K562 (cell line): ENCODE results near the gene NEDD4L. TPM values are rescaled to one million over a fixed set of nuclear protein-coding genes. Genes with fewer than 3 reads are reported as not detected.

Experiments used
- ATAC-seq: fragments of 200-7000 bp; cut with Tn5 transposase; 3 replicates; pipeline ENCODE4 v1.9.1; 2020; ENCODE audit warnings: moderate library complexity
- BruUV-seq: library from RNA; stranded (reverse); fragments of 400-500 nt; replicated peaks from 2 replicates; lab custom pipeline; 2021; lab: Mats Ljungman, UMichigan
- CTCF ChIA-PET: fragments of 300-600 bp; formaldehyde crosslinking; extraction: SDS; loops from one replicate; lab custom pipeline; 2021; ENCODE audit warnings: low intra/inter-chr PET ratio; lab: Yijun Ruan, JAX
- POLR2A ChIA-PET: fragments of 300-600, 350-650 bp; sonication (Branson Sonifier 250); formaldehyde crosslinking; extraction: SDS; loops from one replicate; lab custom pipeline; 2021; ENCODE audit warnings: antibody characterized with exemption, inconsistent platforms; lab: Yijun Ruan, JAX
- DNase-seq, 4 experiments: peaks; one replicate each; pipeline versions ENCODE4 v3.0.0 to v3.0.0-alpha.2; 2011 to 2018; ENCODE audit warnings: low spot score in 3 of 4, mixed read lengths in 3 of 4; ENCODE audit errors: extremely low read depth in 1 of 4
- FAIRE-seq: peaks from 2 replicates; lab custom pipeline; 2011; peaks lifted over from hg19 to GRCh38; lab: Jason Lieb, UNC
- H2AFZ ChIP-seq: 2 replicates; pipeline ENCODE4 v1.6.0; 2011; ENCODE audit warnings: low read depth, low read length, control low read depth, inconsistent platforms
- H3K27ac ChIP-seq: fragments of 200-600 bp; 3 replicates; pipeline ENCODE4 v1.8.0; 2011; ENCODE audit warnings: low read depth, mild to moderate bottlenecking, control low read depth, inconsistent platforms, low read length, moderate library complexity, mixed read lengths; ENCODE audit errors: extremely low read depth
- H3K27me3 ChIP-seq, 2 experiments: fragments of 300-600 bp in 1 of 2; 2 replicates in 1 of 2; 3 replicates in 1 of 2; pipeline versions ENCODE4 v1.6.0 to v1.8.0; 2011; ENCODE audit warnings: inconsistent platforms in 2 of 2, low read length in 2 of 2, mild to moderate bottlenecking in 1 of 2, mixed read lengths in 1 of 2, moderate library complexity in 1 of 2; ENCODE audit not compliant: control insufficient read depth in 2 of 2, insufficient read depth in 2 of 2
- H3K36me3 ChIP-seq: fragments of 300-600 bp; 3 replicates; pipeline ENCODE4 v1.8.0; 2011; ENCODE audit warnings: mild to moderate bottlenecking, low read length, inconsistent platforms; ENCODE audit not compliant: control insufficient read depth, insufficient read depth
- H3K4me1 ChIP-seq, 2 experiments: fragments of 200-600 bp in 1 of 2; replicated peaks in 1 of 2; 2 replicates in 1 of 2; 3 replicates in 1 of 2; pipeline versions ENCODE4 v1.5.1 to v1.8.0; 2011; ENCODE audit warnings: inconsistent platforms in 2 of 2, low read length in 2 of 2, mild to moderate bottlenecking in 1 of 2, mixed read lengths in 1 of 2, moderate library complexity in 1 of 2; ENCODE audit not compliant: control insufficient read depth in 2 of 2, insufficient read depth in 2 of 2
- H3K4me2 ChIP-seq: 2 replicates; pipeline ENCODE4 v1.6.1; 2011; ENCODE audit warnings: low read length, control low read depth, inconsistent platforms, mixed read lengths; ENCODE audit not compliant: insufficient read depth
- H3K4me3 ChIP-seq: fragments of 200-600 bp; sonication (generic), shearing (Covaris generic); 2 replicates; pipeline ENCODE4 v1.5.1; 2016; ENCODE audit warnings: control low read depth, inconsistent platforms
- H3K79me2 ChIP-seq: fragments of 200-600 bp; 3 replicates; pipeline ENCODE4 v1.8.0; 2011; ENCODE audit warnings: low read length, inconsistent platforms; ENCODE audit not compliant: control insufficient read depth, insufficient read depth
- H3K9ac ChIP-seq, 2 experiments: 2 replicates each; pipeline versions ENCODE4 v1.6.0 to v1.6.1; 2011; ENCODE audit warnings: low read depth in 2 of 2, low read length in 2 of 2, control low read depth in 1 of 2, inconsistent platforms in 1 of 2, mild to moderate bottlenecking in 1 of 2, mixed read lengths in 1 of 2; ENCODE audit not compliant: insufficient read depth in 1 of 2
- H3K9me1 ChIP-seq: one replicate; pipeline ENCODE4 v1.6.0; 2011; ENCODE audit warnings: inconsistent platforms, mild to moderate bottlenecking, low read length, moderate library complexity; ENCODE audit not compliant: control insufficient read depth, insufficient read depth
- H3K9me3 ChIP-seq: replicated peaks from 2 replicates; pipeline ENCODE4 v1.5.1; 2011; ENCODE audit warnings: low read depth, low read length, inconsistent platforms; ENCODE audit not compliant: control insufficient read depth, insufficient read depth
- H4K20me1 ChIP-seq: replicated peaks from 2 replicates; pipeline ENCODE4 v1.6.1; 2011; ENCODE audit warnings: low read length, inconsistent platforms, mixed read lengths; ENCODE audit not compliant: control insufficient read depth, insufficient read depth
- CREB3 ChIP-seq: fragments of 450-650 bp; conservative IDR thresholded peaks from 2 replicates; pipeline ENCODE4 v1.6.1; 2016; ENCODE audit warnings: missing genetic modification characterization, low read depth, mild to moderate bottlenecking, missing compliant biosample characterization, moderate library complexity
- FOXA1 ChIP-seq: fragments of 450-650 bp; IDR thresholded peaks from 2 replicates; pipeline ENCODE4 v1.6.1; 2016; ENCODE audit warnings: mild to moderate bottlenecking, borderline replicate concordance
- GATA2 ChIP-seq: sonication (generic); formaldehyde crosslinking; IDR thresholded peaks from 2 replicates; pipeline ENCODE4 v1.4.0; 2020; ENCODE audit warnings: mild to moderate bottlenecking, missing genetic modification reagents
- HNRNPL ChIP-seq: fragments of 200-400 bp; formaldehyde crosslinking; IDR thresholded peaks from 2 replicates; pipeline ENCODE4 v1.6.1; 2017; ENCODE audit warnings: low read depth, mild to moderate bottlenecking, low read length
- HNRNPUL1 ChIP-seq: fragments of 200-400 bp; formaldehyde crosslinking; IDR thresholded peaks from 2 replicates; pipeline ENCODE4 v1.6.1; 2017; ENCODE audit warnings: low read length
- KLF6 ChIP-seq: fragments of 250-450 bp; sonication (Bioruptor Pico); IDR thresholded peaks from 2 replicates; pipeline ENCODE4 v1.4.0; 2020; ENCODE audit warnings: mild to moderate bottlenecking, moderate library complexity, borderline replicate concordance
- MCM2 ChIP-seq: fragments of 450-650 bp; IDR thresholded peaks from 2 replicates; pipeline ENCODE4 v1.6.1; 2017; ENCODE audit warnings: low read depth, mild to moderate bottlenecking
- NUFIP1 ChIP-seq: fragments of 450-650 bp; IDR thresholded peaks from 2 replicates; pipeline ENCODE4 v1.6.1; 2018; ENCODE audit not compliant: partially characterized antibody
- PHF20 ChIP-seq: fragments of 450-650 bp; IDR thresholded peaks from 2 replicates; pipeline ENCODE4 v1.6.1; 2018; ENCODE audit not compliant: partially characterized antibody
- SETDB1 ChIP-seq: IDR thresholded peaks from one replicate; pipeline ENCODE4 v1.6.1; 2012; ENCODE audit warnings: low read length, control low read depth, inconsistent platforms
- TEAD4 ChIP-seq, 2 experiments: sonication (generic) in 1 of 2; formaldehyde crosslinking in 1 of 2; IDR thresholded peaks; 2 replicates each; pipeline versions ENCODE4 v1.6.1 to v1.8.0; 2012 to 2022; ENCODE audit warnings: borderline replicate concordance in 1 of 2, inconsistent platforms in 1 of 2, low read length in 1 of 2, mild to moderate bottlenecking in 1 of 2, missing genetic modification reagents in 1 of 2
- U2AF2 ChIP-seq: fragments of 200-400 bp; formaldehyde crosslinking; optimal IDR thresholded peaks from 2 replicates; pipeline ENCODE3; 2017; ENCODE audit warnings: low read depth, mild to moderate bottlenecking, low read length
- ZNF253 ChIP-seq: fragments of 250-450 bp; sonication (Bioruptor Pico); conservative IDR thresholded peaks from 2 replicates; pipeline ENCODE4 v1.6.1; 2021; ENCODE audit warnings: mild to moderate bottlenecking
- ZNF589 ChIP-seq: fragments of 200-800 bp; sonication (Bioruptor generic); IDR thresholded peaks from 2 replicates; pipeline ENCODE4 v1.6.1; 2016; ENCODE audit warnings: low read depth, missing genetic modification characterization, missing compliant biosample characterization
- ZNF668 ChIP-seq: fragments of 250-450 bp; sonication (Bioruptor Pico); IDR thresholded peaks from 2 replicates; pipeline ENCODE4 v1.8.0; 2022; ENCODE audit warnings: mild to moderate bottlenecking, inconsistent platforms
- WGBS: fragments of 100-300 bp; shearing (Covaris generic); methylation state at CpG from one replicate; pipeline ENCODE4 v1.1.6; 2016; ENCODE audit warnings: low coverage, mixed read lengths; ENCODE audit not compliant: insufficient coverage; ENCODE audit errors: missing lambda C conversion rate; 5-methylcytosine and 5-hydroxymethylcytosine counted together
- in situ Hi-C: fragments of 300-500 bp; cut with MboI; formaldehyde crosslinking; loops from 4 replicates; pipeline ENCODE4 v1.15.0; 2018; ENCODE audit warnings: inconsistent platforms, mixed read lengths
- intact Hi-C: fragments of 100-400 bp; cut with micrococcal nuclease; formaldehyde crosslinking; loops from 2 replicates; pipeline ENCODE4 v1.14.2; 2022
- polyA plus RNA-seq, 8 experiments: library from polyadenylated mRNA; depleted of rRNA in 4 of 8; stranded (reverse) in 5 of 8; unstranded in 3 of 8; fragments of >200 nt; fragmentation: Nextera tagmentation in 2 of 8; fragmentation: Illumina TruSeq in 1 of 8; extraction: Ambion mirVana in 2 of 8; extraction: Trizol in 1 of 8; gene quantifications; 2 replicates each; pipeline versions ENCODE4 v1.2.1 to v1.2.3, GENCODE V29; 2011 to 2014; ENCODE audit warnings: inconsistent platforms in 1 of 8, missing spikeins in 1 of 8
- total RNA-seq, 7 experiments: library from RNA; depleted of rRNA in 6 of 7; stranded (reverse); fragments of >200 nt in 6 of 7; fragmentation: Illumina TruSeq in 2 of 7; extraction: Trizol in 2 of 7; gene quantifications; 2 replicates each; pipeline versions ENCODE4 v1.2.1 to v1.2.3, GENCODE V29; 2011 to 2021; ENCODE audit warnings: low replicate concordance in 1 of 7
- TF ChIP-seq, protein P1 (sequence below): sonication (generic); formaldehyde crosslinking; IDR thresholded peaks from 2 replicates; pipeline ENCODE4 v1.8.0; 2022; ENCODE audit warnings: mild to moderate bottlenecking, missing genetic modification reagents

NEDD4L gene
- total and polyA plus RNA-seq, 9 of the 15 experiments (the other 6 are each of a cell fraction or from before 2014, with no cell fraction given), result 8.1 to 33.4 (median 19.9) TPM

- Histone ChIP-seq H3K27ac (no peak overlapping the region), H3K4me2 (no peak overlapping the region), H2AFZ (no peak overlapping the region), H4K20me1 (no peaks in the 10 kb centered on the region), H3K4me1 (no peaks in the 10 kb centered on the region; a peak in 1 of 5 replicates), H3K9me1 (peaks cover 2% of the 10 kb centered on the region), H3K9me3 (no peaks in the 10 kb centered on the region), H3K9ac (no peak overlapping the region), H3K79me2 (no peaks in the 10 kb centered on the region), H3K36me3 (no peaks in the 10 kb centered on the region), H3K27me3 (no peaks in the 10 kb centered on the region), H3K4me3 (no peak overlapping the region)
- FAIRE-seq (no peak), DNase-seq (no peak), ATAC-seq (no peak)
- CTCF ChIA-PET, result no interaction called here
- POLR2A ChIA-PET, result no interaction called here
- WGBS, result 57% methylated on average over 6 of the region's 6 CpGs
- in situ Hi-C loops (no loop called here), intact Hi-C loops (no loop called here)
- no TSS peak for BruUV-seq
- TF ChIP-seq KLF6 (no peak), ZNF253 (CRISPR knock-in tag) (no peak), HNRNPUL1 (no peak)
Measured at GRCh38 chr18:58172031-58172430, 128.0 kb downstream of the NEDD4L start.

GRCh38 chr18:58174285-58174684 is 130.3 kb downstream of the NEDD4L start:
- Histone ChIP-seq H3K4me3 (no peak overlapping the region), H3K36me3 (no peaks in the 10 kb centered on the region), H3K4me1 (no peaks in the 10 kb centered on the region; a peak in 1 of 5 replicates), H2AFZ (no peak overlapping the region), H3K9me1 (peaks cover 2% of the 10 kb centered on the region), H3K9ac (no peak overlapping the region), H4K20me1 (no peaks in the 10 kb centered on the region), H3K9me3 (no peaks in the 10 kb centered on the region), H3K27ac (no peak overlapping the region), H3K27me3 (no peaks in the 10 kb centered on the region), H3K79me2 (no peaks in the 10 kb centered on the region), H3K4me2 (no peak overlapping the region)
- ChIA-PET POLR2A (no interaction called here), CTCF (no interaction called here)
- in situ Hi-C loops, result no loop called here
- no TSS peak for BruUV-seq
- FAIRE-seq, result no peak
- intact Hi-C loops, result no loop called here
- 67% methylated on average over 11 of the region's 12 CpGs for WGBS
- no peak for DNase-seq
- no peak for ATAC-seq
- TF ChIP-seq HNRNPL, result no peak
- TF ChIP-seq, protein P1, sequence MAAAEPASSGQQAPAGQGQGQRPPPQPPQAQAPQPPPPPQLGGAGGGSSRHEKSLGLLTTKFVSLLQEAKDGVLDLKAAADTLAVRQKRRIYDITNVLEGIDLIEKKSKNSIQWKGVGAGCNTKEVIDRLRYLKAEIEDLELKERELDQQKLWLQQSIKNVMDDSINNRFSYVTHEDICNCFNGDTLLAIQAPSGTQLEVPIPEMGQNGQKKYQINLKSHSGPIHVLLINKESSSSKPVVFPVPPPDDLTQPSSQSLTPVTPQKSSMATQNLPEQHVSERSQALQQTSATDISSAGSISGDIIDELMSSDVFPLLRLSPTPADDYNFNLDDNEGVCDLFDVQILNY (CRISPR knock-in tag), result no peak
- no peak for TF ChIP-seq ZNF668
- no peak for TF ChIP-seq HNRNPUL1
- TF ChIP-seq TEAD4 (IDR thresholded peaks at IDR 0.05; ENCODE audit: low read length), result no peak
- no peak for TF ChIP-seq TEAD4 (CRISPR knock-in tag; IDR thresholded peaks at IDR 0.05; ENCODE audit: borderline replicate concordance)
- no peak for TF ChIP-seq CREB3
- no peak for TF ChIP-seq U2AF2
- no peak for TF ChIP-seq GATA2 (CRISPR knock-in tag)
- TF ChIP-seq PHF20, result no peak
- no peak for TF ChIP-seq FOXA1
- no peak for TF ChIP-seq ZNF589
- no peak for TF ChIP-seq NUFIP1
- no peak for TF ChIP-seq SETDB1
- TF ChIP-seq MCM2, result no peak
